ACHN (cell line): Measurements from ENCODE around the gene ACADSB.

Experiments
- DNase-seq: peaks from one replicate; pipeline ENCODE4 v3.0.0-alpha.2; 2015
- in situ Hi-C: cut with HindIII; loops from 2 replicates; pipeline ENCODE4 v1.10.0; 2017; ENCODE audit warnings: low sequenced_read_pairs, low pct_ligation_motif_present, low pct_unique_long_range_greater_than_20kb

The ACADSB gene

DNA sequence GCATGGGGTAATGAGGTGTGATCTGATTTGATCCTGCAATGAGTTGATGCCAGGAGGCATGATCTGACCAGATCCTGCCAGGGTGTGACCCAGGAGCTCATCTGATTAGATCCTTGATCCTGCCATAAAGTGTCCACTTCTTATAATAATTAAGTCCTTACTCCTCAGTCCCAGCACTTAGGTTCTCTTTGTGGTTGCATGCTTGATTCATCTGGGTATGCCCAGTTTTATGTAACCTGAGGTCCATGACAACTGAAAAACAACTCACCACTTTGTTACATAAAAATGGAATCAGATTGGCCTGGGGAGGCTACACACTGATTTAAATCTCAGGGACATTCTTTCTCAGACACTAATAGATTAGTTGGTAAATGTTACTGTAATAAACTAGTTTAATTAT is 19.1 kb downstream of the ACADSB start:
- in situ Hi-C loops = no loop called here
- no peak for DNase-seq

DNA sequence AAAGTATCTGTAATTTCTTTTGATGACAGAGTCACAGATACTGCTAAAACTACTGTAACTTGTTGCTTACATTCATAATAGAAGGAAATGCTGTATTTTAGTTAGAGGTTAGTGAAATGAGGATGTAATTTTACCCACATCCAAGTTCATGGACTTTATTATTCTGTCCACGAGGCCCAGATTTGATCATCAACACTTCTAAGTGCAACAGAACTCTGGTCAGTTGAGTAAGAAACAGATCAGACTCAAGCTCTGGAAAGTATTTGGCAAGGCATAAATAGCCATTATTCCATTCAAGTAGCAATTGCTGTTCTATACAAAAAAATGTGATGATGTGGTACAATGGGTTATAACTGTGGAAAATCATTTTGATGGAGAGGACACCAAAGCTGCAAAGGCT is 22.3 kb downstream of the ACADSB start:
- DNase-seq = no peak
- in situ Hi-C loops = no loop called here

DNA sequence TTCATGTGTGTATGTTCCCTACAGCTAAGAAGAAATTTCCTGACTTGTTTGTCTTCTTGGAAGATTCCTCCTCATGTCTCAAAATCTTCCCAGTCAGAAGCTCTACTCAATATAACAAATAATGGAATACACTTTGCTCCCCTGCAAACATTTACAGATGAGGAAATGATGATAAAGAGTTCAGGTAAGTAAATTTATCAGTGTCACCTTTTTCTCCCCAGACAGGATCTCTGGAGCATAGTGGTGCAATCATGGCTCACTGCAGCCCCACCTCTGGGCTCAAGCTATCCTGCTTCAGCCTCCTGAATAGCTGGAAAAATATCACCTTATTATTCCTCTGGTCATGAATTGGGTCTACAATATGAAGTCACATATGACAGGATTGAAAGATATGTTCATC is 25.5 kb downstream of the ACADSB start:
- in situ Hi-C loops = no loop called here
- no peak for DNase-seq

DNA sequence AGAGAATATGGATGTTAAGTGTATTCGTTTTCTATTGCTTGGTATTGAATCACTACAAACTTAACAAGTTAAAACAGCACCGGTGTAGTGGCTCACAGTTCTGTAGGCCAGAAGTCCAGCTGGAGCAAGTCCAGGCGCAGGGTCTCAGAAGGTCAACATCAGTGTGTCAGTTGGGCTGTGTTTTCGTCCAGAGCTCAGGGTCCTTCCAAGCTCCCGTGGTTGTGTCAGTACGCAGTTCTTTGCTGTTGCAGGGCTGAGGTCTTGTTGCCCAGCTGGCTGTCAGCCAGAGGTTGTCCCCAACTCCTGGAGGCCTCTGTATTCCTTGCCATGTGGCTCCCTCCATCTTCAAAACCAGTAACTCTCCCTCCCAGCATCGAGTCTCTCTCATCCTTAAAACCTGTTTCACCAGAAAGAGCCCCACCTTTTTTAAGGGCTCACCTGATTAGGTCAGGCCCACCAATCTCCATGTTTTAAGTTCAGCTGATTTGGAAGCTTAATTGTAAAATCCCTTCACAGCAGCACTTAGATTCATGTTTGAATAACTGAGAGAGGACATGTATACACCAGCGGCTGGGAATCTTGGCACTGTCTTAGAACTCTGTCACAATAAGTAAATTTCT is 26.8 kb downstream of the ACADSB start:
- DNase-seq = no peak
- in situ Hi-C loops = no loop called here

DNA sequence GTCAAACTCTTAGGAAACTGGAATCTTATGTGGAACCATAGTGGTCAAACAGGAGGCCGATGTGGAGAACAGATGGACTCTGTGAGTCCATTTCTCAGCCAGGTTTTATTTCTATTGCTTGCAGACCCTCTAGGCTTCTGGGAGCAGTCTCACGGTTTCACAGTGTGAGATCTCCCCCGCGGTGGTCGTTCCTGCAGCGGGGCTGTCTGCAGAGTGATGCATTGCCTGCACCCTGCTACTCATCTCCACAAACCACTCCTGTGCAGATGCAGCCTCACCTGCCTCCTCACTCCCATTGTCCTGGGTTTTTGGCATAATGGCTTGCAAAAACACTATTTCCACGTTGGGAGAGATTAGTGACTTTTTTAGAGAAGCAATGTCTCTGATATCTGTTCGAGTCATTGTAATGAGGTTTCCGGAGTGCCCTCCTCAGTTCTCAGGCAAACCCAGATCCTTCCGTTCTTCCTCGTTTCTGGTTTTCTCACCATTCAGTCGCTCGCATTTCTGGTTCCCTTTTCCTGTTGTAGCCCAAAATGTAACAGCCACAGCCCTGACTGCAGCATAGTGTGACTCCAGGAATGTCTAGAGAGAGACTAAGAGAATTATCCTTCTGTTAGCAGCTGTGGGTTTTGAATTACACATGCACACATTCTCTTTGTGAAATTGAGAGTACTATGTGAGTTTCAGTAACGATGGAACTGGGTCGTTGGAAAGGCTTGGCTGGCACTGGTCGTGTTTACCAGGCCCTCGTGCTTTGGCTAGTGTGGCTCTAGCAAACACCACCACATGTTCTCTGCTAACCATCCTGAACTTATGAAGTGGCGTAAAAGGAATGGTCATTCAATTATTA is 30.2 kb downstream of the ACADSB start:
- no peak for DNase-seq
- in situ Hi-C loops = no loop called here

DNA sequence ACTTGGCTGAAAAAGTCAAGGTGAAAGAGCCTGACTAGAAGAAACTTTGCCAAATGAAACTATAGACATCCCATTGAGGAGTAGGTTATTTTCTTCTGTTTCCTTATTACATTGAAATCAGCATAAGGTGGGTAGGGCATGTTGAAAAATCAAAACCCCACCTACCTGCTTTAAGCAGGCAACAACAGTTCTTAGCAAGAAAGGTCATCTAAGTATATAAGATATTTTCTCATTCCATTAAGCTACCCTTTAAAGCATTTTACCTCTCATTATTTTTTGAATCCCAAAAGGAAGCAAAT is 30.8 kb downstream of the ACADSB start:
- in situ Hi-C loops = no loop called here
- DNase-seq = no peak

DNA sequence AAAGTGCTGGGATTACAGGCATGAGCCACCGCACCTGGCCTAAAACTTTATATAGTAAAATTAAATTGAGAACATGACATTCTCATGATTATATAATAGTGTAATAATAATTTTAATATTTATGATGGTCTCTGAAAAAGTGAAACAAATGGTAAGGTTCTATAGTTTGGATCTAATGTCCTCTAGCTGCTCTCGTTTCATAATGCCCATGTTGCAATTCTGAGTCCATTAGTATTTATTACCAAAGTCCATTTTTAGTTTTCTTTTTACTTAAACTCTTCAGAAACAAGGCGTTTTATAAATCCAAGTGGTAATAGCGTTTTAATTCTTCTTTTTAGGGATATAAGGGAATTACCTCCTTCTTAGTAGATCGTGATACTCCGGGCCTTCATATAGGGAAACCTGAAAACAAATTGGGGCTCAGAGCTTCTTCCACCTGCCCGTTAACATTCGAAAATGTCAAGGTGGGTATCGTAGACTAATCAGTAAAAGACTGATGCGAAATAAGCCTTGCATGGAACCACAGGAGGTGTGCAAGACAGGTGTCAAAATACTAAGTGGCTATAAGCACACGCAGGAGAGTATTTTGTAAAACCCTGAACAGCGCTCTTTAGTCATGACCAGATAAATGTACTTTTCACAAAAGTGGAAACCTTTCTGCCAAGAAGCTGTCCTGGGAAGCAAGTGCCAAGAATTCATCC is 34.1 kb downstream of the ACADSB start:
- no peak for DNase-seq
- in situ Hi-C loops = no loop called here

DNA sequence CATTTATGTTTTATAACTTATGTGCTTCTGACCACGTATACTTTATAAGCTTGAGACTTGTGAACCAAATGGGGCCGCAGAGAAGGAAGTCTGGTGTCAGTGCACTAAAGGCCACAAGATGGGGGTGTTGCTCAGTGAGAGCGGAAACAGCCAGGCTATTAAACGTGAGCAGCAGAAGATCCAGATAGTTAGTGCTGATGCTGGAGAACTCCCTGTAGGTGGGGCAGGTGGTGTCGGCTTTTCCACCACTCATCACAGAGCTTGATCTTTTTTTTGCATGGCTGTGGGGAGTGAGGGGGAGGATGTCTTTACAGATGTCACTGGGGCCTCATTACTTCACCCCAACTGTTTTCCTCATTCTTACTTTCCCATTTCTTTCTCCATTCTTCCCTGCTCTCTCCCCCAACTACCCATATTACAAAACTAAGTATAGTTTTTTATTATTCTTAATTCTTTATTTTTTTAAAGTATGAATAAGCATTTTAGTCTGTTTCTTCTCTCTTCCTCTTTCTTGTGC is 34.7 kb downstream of the ACADSB start:
- peak; percentile 76 for DNase-seq
- in situ Hi-C loops = no loop called here

DNA sequence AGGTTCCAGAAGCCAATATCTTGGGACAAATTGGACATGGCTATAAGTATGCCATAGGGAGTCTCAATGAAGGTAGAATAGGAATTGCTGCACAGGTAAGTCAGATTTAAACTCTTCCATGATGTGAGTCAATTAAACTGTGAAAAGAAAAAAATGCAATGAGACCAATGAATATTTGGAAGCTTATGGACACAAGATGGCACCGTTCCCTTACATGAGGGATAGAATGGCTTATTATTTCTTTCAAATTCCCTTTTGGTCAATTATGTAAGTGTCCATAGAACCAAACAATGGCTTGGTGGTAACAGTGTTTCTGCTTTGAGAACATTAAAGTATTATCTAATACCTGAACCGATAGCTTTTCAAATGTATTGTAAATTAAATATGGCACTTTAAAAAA is 35.6 kb downstream of the ACADSB start:
- in situ Hi-C loops = no loop called here

DNA sequence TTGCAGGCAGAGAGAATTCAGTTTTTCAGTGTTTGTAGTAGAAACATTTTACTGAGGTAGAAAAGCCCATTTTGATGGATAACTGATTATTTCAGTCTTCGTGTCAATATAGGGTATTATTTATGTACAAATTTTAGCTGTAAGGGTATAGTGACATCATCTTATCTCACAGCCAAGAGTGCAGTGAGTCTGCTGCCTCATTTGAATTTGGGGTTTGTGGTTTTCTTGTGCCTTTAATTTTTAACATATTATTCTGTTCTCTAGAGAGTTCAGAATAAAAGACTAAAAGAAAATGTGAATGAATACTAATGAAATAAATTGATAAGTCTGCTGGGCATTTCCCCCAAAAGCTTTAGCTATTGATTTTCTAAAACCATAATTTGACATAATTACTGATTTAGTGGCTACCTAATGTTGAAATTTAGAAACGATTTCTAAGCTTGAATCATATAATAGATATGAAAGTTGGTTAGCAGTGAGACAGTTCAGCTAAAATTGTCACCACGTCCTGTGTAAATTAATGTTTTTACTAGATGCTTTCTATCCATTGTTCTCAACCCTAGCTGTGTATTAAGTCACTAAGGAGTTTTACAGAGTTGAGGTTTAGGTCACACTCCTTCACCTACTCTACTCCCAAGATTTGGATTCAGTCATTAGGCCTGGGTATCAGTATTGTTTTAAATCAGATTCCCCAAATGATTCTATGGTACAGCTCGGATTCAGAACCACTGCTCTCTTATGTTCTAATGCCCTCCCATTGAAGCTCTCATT is 37.3 kb downstream of the ACADSB start:
- in situ Hi-C loops = no loop called here

More for the DNA sequence above, 35.6 kb downstream of the ACADSB start:
- DNase-seq = peak; percentile 37

DNA sequence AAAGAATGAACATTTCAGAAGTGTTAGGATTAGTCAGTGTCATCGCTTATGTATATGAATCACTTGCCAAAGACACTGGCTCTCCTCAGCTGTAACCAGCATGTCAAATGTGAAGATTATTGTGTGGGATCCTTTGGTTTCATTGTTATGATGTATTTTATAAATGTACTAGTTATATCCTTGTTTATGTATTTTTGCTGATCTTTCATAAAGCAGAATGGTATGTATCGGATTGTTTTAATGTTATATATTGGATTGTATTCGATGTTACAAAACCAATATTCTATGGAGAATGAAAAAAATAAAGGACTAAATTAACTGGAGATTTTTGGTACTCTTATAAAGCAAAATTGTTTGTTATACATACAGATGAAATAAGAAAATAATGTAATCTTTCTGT is 49.2 kb downstream of the ACADSB start:
- in situ Hi-C loops = no loop called here
- no peak for DNase-seq

More for the DNA sequence above, 37.3 kb downstream of the ACADSB start:
- no peak for DNase-seq

DNA sequence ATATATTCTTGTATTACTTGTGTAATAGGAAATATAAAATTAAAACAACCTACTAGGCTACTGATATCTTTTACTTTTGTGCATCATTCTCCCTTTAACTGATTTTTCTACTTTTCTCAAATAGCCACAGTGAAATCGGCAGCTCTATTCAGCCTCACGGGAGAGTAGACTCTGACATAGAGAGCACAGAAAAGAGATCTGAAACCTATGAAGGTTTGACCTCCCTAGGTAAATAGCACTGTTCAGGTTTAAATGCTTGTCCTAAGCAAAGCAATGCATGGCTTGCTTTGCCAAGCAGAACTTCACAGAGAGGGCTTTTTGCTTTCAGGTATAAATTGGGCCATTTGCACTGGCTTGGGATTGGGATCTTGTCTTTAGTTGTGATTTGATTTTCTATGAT is 53.1 kb downstream of the ACADSB start:
- in situ Hi-C loops = no loop called here

DNA sequence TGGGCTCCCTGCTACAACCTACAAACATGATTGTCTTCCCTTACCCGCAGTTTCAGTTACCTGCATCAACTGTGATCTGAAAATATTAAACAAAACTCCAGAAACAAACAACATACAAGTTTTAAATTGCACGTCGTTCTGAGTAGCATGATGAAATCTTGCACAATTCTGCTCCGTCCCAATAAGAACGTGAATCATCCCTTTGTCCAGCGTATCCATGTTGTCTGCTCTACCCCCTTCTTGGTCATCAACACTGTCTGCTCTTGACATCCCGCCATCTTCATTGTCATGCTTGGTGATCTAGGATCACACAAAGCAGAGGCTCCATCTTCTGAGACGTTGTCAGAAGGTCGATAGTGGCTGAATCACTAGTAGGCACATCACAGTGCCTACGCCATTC is 53.9 kb downstream of the ACADSB start:
- in situ Hi-C loops = no loop called here
- DNase-seq = no peak

More for the DNA sequence above, 53.1 kb downstream of the ACADSB start:
- DNase-seq = no peak

DNA sequence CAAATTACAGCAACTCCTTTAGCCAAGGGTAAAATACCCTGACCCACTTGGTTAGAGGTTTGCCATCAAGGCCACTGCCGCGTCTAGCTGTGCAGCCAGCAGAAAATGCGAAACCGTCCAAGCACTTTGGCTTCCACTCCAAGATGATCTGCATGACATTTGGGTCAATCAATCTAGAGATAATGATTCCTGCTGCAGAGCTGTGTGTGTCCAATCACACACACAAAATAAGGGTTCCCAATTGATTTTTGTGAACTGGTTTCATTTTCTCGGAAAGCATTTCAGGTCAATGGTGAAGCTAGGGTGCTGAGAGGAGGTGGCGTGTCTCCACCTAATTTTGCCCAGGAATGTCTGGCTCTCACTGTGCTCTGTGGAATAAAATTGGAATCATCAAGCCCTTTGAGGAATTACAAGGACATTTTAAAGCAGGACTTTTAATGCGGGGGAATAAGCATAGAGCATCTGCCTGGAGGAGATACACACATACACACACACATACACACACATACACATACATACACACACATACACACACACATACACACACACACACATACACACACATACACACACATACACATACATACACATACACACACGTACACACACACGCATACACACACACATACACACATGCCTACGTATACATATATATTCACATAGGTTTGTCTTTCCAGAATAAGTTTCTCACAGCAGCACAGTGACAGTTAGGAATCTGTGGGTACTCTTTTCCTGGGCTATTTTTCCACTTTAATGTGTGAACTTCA is 59.5 kb downstream of the ACADSB start:
- in situ Hi-C loops = no loop called here
- no peak for DNase-seq

DNA sequence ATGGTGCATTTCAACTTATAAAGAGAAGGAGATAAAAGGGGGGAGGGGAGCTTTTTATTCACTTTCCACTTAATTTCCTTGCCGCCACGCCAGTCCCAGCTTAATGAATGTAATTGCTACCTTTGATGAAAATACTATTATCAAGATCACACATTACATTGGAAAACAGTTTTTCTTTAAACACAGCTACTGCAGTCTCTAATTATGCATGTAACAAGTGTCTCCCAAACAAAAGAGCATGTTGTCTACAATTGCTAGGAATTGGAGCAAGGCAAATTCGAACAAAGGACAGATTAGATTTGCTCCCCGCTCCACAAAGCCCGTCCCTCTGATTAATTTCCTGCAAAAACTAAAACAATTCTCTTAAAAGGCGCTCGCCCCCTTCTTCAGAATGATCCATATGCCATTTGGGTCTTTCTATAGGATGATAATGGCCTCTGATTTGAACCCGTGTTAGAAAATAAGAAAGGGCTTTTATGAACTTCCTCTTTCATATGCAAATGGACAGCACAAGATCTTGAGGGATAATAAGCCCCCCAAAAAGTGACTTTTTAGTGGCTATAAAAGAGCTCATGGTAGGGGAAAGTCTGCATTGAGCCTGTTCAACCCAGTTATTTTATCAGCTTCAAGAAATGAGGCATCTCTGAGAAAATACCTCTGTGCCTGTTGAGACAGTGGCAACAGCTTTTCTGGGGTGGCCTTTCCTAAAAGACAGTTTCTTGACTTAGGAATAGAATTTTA is 60.6 kb downstream of the ACADSB start:
- in situ Hi-C loops = no loop called here
- no peak for DNase-seq

DNA sequence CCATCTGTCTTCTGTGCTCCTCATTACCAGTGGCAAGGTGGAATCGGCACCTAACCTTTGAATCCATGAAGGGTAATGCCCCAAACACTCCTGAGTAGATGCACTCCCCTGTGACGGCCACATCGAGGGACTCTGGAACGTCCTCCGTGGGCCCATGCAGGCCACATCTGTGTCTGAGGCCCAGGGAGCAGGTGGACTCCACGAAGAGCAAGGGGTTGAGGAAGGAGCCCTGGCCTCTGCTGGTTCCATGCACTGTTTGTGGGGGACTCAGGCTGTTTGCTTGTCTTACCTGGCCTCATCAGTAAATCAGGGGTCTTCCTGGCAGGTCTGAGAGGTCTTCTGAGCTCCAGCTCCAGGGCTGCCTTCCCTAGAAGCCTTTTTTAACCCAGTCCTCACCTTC is 64.4 kb downstream of the ACADSB start:
- in situ Hi-C loops = no loop called here

DNA sequence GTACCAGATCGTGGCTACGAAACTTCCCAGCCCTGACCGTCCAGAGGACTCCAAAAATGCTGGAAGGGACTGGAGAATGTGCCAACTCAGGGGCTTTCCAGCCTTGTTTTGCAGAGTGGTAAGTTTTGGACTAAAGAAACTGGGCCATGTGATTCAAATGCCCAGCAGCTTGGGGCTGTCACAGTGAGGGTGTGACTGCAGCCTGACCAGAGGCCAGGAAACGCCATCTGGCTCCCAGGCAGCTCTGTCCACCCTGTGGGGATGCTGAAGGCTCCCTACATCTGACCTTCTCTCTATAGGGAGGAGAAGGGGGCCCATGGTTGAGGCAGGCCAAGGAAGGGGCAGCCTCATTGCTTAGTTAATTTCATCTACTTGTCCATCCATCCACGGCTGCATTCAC is 65.4 kb downstream of the ACADSB start:
- no peak for DNase-seq
- in situ Hi-C loops = no loop called here

More for the DNA sequence above, 64.4 kb downstream of the ACADSB start:
- DNase-seq = no peak

DNA sequence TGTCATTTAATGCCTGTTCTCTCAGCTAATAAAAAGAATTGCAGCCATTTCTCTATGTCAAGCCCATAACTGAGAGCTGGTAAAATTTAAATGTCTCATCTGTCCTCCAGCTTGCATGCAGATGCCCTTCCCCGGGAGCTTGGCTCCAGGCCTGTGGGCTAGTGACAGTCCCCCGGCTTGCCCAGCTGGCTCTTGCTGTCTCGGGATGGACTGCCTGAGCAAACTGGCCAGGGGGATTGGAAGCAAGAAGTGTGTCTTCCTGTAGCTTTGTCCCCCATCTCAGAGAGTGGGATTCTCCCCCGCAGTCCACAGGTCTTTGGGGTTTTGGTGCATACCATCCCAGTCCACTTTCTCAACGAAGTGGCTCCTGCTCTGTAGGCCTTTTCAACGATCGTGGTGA is 73.1 kb downstream of the ACADSB start:
- in situ Hi-C loops = no loop called here
- no peak for DNase-seq
